ENCODE measurements around the gene BIN1.

DNA sequence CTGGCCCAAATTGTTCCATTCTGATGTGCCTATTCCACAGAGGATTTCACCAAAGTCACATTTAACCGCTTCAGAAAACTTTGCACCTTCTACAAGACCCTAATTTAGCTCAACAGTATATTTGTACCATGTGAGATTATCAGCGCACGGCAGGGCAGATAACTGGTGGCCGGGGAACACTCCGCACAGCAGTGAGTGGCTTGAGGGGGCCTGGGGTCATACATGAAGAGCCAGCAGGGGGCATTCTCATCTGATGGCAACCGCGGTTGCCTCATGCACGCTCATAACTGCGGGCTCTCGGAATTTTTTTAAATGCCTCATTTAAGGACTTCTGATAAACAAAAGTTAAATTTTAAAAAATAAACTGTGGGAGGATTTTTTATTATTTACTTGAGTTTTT lies 84.1 kb downstream of the BIN1 start:
- TF ChIP-seq EZH2 (IDR thresholded peaks at IDR 0.05), result no peak
- TF ChIP-seq, protein P1, sequence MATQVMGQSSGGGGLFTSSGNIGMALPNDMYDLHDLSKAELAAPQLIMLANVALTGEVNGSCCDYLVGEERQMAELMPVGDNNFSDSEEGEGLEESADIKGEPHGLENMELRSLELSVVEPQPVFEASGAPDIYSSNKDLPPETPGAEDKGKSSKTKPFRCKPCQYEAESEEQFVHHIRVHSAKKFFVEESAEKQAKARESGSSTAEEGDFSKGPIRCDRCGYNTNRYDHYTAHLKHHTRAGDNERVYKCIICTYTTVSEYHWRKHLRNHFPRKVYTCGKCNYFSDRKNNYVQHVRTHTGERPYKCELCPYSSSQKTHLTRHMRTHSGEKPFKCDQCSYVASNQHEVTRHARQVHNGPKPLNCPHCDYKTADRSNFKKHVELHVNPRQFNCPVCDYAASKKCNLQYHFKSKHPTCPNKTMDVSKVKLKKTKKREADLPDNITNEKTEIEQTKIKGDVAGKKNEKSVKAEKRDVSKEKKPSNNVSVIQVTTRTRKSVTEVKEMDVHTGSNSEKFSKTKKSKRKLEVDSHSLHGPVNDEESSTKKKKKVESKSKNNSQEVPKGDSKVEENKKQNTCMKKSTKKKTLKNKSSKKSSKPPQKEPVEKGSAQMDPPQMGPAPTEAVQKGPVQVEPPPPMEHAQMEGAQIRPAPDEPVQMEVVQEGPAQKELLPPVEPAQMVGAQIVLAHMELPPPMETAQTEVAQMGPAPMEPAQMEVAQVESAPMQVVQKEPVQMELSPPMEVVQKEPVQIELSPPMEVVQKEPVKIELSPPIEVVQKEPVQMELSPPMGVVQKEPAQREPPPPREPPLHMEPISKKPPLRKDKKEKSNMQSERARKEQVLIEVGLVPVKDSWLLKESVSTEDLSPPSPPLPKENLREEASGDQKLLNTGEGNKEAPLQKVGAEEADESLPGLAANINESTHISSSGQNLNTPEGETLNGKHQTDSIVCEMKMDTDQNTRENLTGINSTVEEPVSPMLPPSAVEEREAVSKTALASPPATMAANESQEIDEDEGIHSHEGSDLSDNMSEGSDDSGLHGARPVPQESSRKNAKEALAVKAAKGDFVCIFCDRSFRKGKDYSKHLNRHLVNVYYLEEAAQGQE (IDR thresholded peaks at IDR 0.05; ENCODE audit: low read depth), result no peak
- TF ChIP-seq, protein P2, sequence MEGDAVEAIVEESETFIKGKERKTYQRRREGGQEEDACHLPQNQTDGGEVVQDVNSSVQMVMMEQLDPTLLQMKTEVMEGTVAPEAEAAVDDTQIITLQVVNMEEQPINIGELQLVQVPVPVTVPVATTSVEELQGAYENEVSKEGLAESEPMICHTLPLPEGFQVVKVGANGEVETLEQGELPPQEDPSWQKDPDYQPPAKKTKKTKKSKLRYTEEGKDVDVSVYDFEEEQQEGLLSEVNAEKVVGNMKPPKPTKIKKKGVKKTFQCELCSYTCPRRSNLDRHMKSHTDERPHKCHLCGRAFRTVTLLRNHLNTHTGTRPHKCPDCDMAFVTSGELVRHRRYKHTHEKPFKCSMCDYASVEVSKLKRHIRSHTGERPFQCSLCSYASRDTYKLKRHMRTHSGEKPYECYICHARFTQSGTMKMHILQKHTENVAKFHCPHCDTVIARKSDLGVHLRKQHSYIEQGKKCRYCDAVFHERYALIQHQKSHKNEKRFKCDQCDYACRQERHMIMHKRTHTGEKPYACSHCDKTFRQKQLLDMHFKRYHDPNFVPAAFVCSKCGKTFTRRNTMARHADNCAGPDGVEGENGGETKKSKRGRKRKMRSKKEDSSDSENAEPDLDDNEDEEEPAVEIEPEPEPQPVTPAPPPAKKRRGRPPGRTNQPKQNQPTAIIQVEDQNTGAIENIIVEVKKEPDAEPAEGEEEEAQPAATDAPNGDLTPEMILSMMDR (IDR thresholded peaks at IDR 0.05 in 2 of 3, conservative IDR thresholded peaks at IDR 0.05 in 1 of 3; ENCODE audit: borderline replicate concordance in 1 of 3, insufficient read depth in 1 of 3, low read depth in 2 of 3, low read length in 2 of 3), result no peak
- no peak for TF ChIP-seq ZNF274 (IDR thresholded peaks at IDR 0.05; ENCODE audit: low read depth, low read length)
- no peak for TF ChIP-seq RAD21 (IDR thresholded peaks at IDR 0.05; ENCODE audit: low read depth)
- TF ChIP-seq CEBPB (IDR thresholded peaks at IDR 0.05; ENCODE audit: low read depth), result no peak
- no peak for TF ChIP-seq POLR2AphosphoS5 (IDR thresholded peaks at IDR 0.05; ENCODE audit: low read depth, low read length)
- TF ChIP-seq POLR2A (IDR thresholded peaks at IDR 0.05; ENCODE audit: borderline replicate concordance, extremely low read depth, insufficient read depth, insufficient read length), result no peak
- no peak for TF ChIP-seq EZH2phosphoT487 (IDR thresholded peaks at IDR 0.05; ENCODE audit: borderline replicate concordance)
- no peak for TF ChIP-seq FOSL1 (IDR thresholded peaks at IDR 0.05; ENCODE audit: low read depth)
- no peak for TF ChIP-seq SIN3A (IDR thresholded peaks at IDR 0.05; ENCODE audit: low read depth)
- TF ChIP-seq ZFX (IDR thresholded peaks at IDR 0.05), result no peak
